Uterine smooth muscle cell (primary cell): ENCODE measurements around the gene RASSF1. TPM values are rescaled to one million over a fixed set of nuclear protein-coding genes. Genes with fewer than 3 reads are reported as not detected.

Experiments used
- total RNA-seq: library from RNA; depleted of rRNA; stranded (reverse); fragments of >200 nt; gene quantifications from 2 replicates; pipeline ENCODE4 v1.2.3, GENCODE V29; 2014

Gene RASSF1, protein sequence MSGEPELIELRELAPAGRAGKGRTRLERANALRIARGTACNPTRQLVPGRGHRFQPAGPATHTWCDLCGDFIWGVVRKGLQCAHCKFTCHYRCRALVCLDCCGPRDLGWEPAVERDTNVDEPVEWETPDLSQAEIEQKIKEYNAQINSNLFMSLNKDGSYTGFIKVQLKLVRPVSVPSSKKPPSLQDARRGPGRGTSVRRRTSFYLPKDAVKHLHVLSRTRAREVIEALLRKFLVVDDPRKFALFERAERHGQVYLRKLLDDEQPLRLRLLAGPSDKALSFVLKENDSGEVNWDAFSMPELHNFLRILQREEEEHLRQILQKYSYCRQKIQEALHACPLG
- total RNA-seq: 36.9 and 42.8 TPM in 2 replicates

DNA sequence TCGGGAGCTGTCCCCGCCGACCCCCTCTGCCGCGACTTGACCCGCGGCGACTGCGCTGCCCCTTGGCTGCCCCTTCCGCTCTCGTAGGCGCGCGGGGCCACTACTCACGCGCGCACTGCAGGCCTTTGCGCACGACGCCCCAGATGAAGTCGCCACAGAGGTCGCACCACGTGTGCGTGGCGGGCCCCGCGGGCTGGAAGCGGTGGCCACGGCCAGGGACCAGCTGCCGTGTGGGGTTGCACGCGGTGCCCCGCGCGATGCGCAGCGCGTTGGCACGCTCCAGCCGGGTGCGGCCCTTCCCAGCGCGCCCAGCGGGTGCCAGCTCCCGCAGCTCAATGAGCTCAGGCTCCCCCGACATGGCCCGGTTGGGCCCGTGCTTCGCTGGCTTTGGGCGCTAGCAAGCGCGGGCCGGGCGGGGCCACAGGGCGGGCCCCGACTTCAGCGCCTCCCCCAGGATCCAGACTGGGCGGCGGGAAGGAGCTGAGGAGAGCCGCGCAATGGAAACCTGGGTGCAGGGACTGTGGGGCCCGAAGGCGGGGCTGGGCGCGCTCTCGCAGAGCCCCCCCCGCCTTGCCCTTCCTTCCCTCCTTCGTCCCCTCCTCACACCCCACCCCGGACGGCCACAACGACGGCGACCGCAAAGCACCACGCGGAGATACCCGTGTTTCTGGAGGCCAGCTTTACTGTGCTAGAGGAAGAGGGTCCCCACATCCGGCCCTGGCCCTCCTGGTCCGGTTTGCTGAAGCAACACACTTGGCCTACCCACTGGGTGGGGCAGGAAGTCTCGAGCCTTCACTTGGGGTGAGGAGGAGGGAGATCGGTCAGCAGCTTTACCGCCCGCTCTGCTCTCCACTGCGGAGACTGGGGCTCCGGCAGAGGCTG, at the start of gene RASSF1:
TSS of gene RASSF1 (minus strand) at position 389 of the 882 bp plus-strand sequence. CDS start at position 358, 31 bp downstream.

DNA sequence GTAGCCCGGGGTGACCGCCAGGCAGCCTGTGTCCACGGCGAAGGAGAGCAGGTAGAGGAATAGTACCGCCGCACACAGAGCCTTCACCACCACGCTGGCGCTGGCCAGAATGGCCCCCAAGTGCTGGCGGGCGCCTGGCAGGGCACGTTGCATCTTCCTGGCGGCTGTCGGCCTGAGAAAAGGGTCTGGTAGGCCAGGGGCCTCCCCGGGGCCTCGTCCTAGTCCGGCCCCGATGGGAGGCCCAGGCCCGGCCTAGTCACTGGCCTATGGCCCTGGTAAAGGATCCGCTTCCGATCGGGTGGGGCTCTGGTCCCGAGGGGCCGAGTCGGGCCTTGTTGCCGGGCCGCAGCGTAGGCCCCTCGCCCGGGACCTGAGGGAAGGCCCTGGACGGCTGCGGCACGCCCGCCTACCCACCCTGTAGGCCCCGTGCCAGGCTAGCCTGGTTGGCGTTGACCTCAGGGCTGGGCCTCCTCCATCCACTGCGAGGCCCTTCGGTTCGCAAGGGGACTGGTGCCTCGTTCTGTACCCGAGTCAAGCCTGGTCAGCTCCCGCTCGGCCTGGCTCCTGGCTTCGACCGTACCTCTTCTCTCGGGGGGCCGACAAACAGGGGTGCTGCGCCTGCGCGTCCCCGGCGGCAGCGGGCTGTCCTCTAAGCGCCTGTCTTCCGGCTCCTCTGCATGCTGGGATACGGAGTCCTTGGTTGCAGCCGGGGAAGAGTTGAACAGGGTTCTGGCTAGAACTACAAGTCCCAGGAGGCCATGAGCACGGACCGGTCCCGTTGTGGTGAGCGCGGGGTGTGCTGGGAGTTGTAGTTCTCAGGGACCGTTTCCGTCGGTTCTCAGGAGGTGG, 18.5 kb upstream of the RASSF1 start, which contains the start of gene TMEM115:
TSS of gene TMEM115 (minus strand) at position 611 of the 849 bp plus-strand sequence. CDS start at position 153, 458 bp downstream.

DNA sequence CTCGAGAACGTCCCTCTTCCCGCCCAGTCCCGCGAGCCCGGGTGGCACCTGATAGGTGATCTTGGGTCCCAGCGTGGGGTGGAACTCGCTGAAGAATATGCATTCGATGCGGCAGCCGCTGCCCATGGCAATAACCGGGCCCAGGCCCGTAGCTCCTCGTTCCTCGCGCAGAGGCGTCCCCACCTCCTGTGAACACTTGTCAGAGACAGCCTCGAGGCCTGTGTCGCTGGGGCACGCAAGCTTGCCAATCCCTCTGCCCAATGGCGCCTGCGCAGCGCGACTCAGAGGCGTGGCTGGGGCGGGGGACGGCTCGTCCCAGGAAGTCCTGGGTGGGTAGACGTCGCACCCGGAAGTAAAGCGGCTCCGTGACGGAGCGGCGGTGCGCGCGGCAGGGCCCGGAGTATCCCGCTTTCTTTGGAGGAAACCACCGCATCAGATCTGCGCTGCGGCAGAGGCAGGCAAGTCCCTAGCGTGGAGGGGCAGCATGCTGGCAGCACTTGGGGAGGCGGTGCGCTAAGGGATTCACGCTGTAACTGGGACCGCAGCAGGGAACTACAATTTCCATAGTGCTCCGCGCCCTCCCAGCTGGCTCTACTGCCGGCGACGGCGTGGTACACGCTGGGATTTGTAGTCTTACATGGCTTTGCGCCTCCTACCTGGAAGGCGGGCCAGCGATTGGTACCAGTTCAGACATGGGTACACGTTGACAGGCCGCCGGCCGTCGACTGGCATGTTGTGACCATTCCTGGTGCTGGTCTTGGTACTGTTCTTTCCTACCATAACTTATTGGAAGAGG, 10.1 kb upstream of the RASSF1 start, which contains the start of the genes CYB561D2 and NPRL2:
TSS of gene CYB561D2 (plus strand) at position 336 of the 796 bp plus-strand sequence. CDS start 572 bp downstream, outside the sequence.
TSS of gene NPRL2 (minus strand) at position 249 of the 796 bp plus-strand sequence. CDS start at position 126, 123 bp downstream.

DNA sequence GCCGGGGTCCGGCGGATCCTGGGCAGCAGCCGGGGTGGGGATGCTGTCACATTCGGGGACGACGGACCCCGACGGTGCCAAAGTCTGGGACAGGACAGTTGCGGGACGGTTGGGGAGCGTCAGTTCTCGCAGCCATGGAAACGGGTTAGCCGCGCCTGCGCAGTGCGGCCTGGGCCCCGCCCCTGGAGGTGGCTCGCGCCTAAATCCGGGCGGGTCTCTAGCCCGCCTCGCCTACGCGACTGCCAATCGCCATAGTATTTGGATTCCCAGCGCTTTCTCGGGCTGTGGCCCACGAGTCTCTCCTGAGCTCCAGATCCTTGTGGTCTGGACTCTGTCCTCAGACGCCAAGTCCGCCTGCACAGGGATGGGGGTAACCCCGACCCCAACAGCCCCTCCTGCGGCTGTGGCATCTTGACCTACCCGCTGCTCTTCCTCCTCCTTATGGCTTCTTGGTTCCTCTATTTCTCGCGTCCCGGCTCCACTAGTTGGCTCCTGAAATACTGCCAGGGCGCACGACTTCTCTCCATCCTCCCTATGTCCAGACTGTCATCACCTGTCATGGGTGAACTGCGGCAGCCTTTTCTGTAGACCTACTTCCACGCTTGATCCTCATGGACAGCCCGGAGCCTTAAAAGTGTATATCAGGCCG, 5.1 kb upstream of the RASSF1 start, which contains the start of gene ZMYND10:
TSS of gene ZMYND10 (minus strand) at position 147 of the 649 bp plus-strand sequence. CDS start 153 bp downstream, outside the sequence.

DNA sequence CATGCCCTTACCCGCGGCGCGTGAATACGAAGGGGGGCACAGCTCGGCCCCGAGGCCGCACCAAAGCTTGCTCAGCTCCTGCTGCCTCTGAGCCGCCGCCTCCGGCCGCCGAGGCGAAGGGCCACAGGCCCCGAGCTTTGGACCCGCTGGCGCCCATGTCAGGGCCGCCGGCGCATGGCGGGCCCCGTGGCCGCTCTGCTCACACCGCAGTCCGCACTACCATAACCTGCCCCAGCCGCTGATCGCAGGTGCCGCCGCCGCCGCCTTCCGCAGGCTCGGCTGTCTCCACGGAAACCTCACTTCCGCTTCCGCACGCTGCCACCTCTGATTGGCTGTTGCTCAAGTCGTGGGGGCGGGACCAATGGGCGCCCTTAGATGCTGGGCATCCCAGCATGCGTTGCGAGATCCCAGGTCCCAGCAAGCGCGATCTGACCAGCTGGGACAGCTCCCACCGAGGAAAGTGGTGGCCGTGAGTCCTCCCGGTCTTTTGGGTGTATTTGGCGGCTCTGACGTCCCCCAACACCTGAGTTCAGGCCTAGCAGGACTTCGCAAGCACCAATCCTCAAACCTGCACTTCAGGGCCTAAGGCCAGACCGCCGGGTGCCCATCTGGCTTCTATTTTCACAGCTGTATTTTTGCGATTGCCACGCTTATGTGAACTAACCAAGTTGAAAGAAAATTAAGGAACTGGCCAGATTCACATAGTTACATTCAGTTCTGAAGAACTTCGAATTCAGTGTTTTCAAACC, 12.5 kb downstream of the RASSF1 start, which contains the start of gene TUSC2:
TSS of gene TUSC2 (minus strand) at position 281 of the 749 bp plus-strand sequence. CDS start at position 157, 124 bp downstream.

DNA sequence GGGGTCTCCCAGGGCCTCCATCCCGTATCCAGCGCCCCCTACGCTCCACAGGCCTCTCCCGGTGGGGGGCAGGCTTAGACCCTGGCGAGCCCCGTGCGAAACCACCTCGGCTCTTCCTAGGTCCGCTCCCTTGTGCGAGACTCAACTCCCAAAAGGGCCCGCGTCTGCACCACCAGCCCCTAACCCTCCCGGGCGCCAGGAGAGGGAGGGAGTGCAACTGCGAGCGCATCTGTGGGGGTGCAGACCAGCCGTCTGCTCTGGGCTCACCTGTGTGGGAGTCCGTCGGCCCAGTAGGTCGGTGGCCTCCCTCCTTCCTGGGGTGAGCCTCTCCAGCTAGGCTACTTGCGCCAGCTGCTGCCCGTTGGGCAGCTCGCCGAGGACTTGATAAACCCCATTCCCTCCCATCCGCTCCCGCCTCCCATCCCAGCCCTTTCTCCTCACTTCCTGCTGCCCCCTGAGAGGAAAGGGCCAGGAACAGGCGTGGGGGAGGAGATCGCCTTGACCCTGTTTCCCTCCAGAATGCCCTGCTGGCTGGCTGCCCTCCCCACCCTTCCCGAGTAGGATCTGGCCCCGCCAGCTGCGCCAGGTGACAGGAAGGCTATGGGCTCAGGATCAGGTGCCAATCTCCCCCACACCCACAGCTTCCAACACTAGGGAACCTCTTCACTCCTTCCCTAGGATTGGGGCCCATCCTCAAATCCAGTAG, 18.1 kb downstream of the RASSF1 start, which contains the start of gene HYAL2:
TSS of gene HYAL2 (minus strand) at position 360 of the 706 bp plus-strand sequence. CDS start 2,256 bp downstream, outside the sequence.

DNA sequence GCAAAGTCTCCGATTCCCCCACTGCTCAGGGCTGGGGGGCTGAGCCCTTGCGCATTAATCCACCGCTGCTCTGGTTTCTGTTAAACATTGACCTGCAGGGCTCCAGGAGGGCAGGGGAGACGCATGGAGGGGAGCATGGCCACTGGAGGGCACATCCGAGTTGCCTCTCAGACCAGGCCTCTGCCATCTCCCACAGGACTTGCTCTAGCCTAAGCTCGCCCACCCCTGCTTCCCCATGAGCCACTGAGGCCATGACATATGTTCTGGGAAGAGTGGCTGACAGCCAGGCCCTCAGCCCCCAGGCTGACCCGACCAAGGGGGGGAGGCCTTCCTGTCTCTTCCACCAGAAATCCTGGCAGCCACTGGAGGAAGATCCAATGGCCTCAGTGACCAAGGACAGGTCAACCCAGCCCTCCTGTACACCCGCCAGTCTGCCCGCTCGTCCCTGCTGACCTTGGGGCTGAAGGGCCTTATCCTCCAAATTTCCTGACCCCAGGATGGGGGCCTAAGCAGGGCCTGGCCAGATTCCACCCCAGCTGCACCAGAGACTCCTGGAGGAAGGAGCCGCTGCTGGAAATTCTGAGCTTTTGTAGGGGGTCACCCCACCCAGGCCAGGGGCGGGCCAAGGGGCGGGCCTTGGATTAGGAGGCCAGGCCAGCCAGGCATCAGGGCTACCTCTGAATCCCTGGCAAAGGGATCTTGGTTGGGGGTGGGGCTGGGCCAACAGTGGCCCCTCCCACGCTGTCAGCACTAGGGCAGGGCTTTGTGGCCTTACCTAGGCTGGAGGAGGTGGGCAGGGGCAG, 37.4 kb downstream of the RASSF1 start, which contains the start of gene HYAL1:
TSS of gene HYAL1 (minus strand) at position 562 of the 803 bp plus-strand sequence. CDS start 618 bp downstream, outside the sequence.

DNA sequence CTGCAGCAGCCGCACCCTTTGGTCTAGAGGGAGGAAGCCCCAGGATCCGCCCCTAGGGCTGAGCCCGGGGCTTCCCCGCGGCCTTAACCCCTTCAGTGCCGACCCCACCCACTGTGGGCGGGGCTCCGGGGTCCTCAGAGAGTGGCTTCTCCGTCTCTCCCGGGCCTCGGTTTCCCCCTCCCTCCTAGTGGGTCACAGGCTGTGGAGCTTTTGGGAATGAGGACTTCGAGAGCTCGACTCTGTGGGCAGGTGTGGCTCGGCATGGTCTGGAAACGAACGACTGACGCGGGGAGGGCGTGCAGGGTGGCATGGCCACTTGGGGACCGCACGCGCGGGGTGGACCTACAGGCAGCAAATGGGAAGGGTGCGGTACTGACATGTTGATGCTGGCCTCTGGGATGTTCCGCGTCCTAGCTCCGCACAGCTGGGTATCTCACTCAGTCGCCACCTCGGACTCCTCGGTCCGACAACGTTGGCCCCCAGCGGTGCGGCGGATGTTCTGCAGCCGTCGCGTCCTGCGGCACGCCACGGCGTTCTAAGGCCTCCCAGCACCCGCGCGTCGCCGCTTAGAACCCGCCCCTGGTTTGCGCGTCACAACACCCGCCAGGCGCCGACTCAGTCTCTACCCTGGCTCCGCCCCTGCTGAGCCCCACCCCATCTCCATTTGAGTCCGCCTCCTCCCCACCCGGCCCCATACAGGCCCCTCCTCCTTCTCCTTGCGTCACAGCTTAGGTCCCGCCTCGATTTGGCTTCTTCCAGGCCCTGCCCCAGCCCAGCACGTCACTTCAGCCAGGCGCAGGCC, 41.6 kb downstream of the RASSF1 start, which contains the start of the genes HYAL3 and NAA80:
TSS of gene HYAL3 (minus strand) at position 570 of the 802 bp plus-strand sequence. CDS start 3,803 bp downstream, outside the sequence.
TSS of gene NAA80 (minus strand) at position 570 of the 802 bp plus-strand sequence. CDS start 1,942 bp downstream, outside the sequence.

DNA sequence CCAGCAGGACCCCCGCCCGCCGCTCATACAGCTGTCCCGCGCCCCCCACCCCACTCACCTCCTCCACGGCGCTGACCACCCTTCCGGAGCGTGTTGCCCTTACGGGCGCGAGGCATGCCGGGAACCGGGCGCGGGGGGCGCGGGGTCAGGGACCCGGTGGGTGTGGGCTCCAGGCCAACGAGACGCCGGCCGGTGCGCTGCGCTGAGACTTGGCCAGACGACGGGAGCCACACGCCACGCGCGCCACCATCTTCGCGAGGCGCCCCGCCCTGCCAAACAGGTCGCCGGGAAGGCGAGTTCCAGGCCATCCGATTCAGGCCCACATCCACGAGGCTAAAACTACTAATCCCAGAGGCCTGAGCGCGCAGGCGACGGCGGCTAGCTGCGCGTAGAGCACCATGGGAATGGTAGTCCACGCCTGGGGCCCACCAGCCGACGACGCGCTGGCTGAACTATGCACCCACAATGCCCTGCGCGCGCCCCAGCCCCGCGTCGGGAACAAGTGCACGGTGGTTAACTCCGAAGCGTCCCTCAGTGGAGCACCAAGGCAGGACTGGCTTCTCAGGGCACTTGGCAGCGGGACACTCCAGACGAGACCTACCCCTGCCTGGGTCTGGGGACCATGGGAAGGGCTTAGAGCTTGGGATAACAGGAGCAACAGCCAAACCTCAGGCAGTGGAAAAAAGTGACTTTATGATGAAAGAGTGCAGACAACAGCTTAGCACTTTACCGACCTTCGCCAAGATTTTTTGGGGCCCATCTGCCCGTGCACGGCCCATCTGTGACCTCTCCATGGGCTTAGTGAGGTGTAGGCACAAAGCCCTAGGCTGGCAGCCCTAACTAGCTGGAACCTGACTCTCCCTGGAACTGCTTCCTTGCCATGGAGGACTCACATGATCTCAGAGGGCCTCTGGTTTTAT, 48.2 kb downstream of the RASSF1 start, which contains the start of gene IFRD2:
TSS of gene IFRD2 (minus strand) at position 271 of the 920 bp plus-strand sequence. CDS start at position 116, 155 bp downstream.

Other genes starting within 250 kb of the RASSF1 start
- 0.25 and 0.55 TPM in 2 replicates for gene SEMA3F, start 185.5 kb downstream of the RASSF1 start, total RNA-seq
- gene GNAT1, start 149.2 kb downstream of the RASSF1 start, total RNA-seq: not detected in 2 replicates
- not detected in 2 replicates for gene SLC38A3, start 135.6 kb downstream of the RASSF1 start, total RNA-seq
- gene GNAI2, start 104.6 kb downstream of the RASSF1 start, total RNA-seq: 226 and 259 TPM in 2 replicates
- 6.8 and 29.5 TPM in 2 replicates for gene SEMA3B, start 71.7 kb downstream of the RASSF1 start, total RNA-seq
- not detected in 2 replicates for gene LSMEM2, start 61.7 kb downstream of the RASSF1 start, total RNA-seq
- 69.5 and 109 TPM in 2 replicates for gene IFRD2, start 48.4 kb downstream of the RASSF1 start, total RNA-seq
- gene HYAL3, start 41.4 kb downstream of the RASSF1 start, total RNA-seq: 3.0 and 3.2 TPM in 2 replicates
- 3.4 and 4.6 TPM in 2 replicates for gene NAA80, start 41.4 kb downstream of the RASSF1 start, total RNA-seq
- 0.50 and 0.66 TPM in 2 replicates for gene HYAL1, start 37.3 kb downstream of the RASSF1 start, total RNA-seq
- gene HYAL2, start 18.1 kb downstream of the RASSF1 start, total RNA-seq: 65.6 and 66.0 TPM in 2 replicates
- gene TUSC2, start 12.6 kb downstream of the RASSF1 start, total RNA-seq: 17.0 and 17.6 TPM in 2 replicates
- gene ZMYND10, start 4.9 kb upstream of the RASSF1 start, total RNA-seq: 1.2 and 2.3 TPM in 2 replicates
- gene NPRL2, start 9.9 kb upstream of the RASSF1 start, total RNA-seq: 23.8 and 27.6 TPM in 2 replicates
- gene CYB561D2, start 10.0 kb upstream of the RASSF1 start, total RNA-seq: 31.2 and 39.6 TPM in 2 replicates
- 38.7 and 44.0 TPM in 2 replicates for gene TMEM115, start 18.7 kb upstream of the RASSF1 start, total RNA-seq
- under 0.01 TPM in 2 replicates for gene CACNA2D2, start 162.8 kb upstream of the RASSF1 start, total RNA-seq
- 12.9 and 20.2 TPM in 2 replicates for gene C3orf18, start 226.9 kb upstream of the RASSF1 start, total RNA-seq
- gene HEMK1, start 228.7 kb upstream of the RASSF1 start, total RNA-seq: 24.0 and 30.0 TPM in 2 replicates